Fibroblast of lung (primary cell): ENCODE data around the gene MRPS10. TPM values are rescaled to one million over a fixed set of nuclear protein-coding genes. Genes with fewer than 3 reads are reported as not detected.
"Not testable (repeated sequence)": the region's sequence is repeated elsewhere in the genome, so short reads cannot be mapped to it uniquely, and the experiment has no call there.

Experiments used
- DNase-seq, 2 donors: peaks; one replicate each; pipeline versions ENCODE4 v3.0.0 to v3.0.0-alpha.2; 2010; ENCODE audit warnings: low read depth in 2 of 2
- H2AFZ ChIP-seq: 2 replicates; pipeline ENCODE4 v1.5.1; 2012; ENCODE audit warnings: low read length, control low read depth, inconsistent platforms
- H3K27ac ChIP-seq: 2 replicates; pipeline ENCODE4 v1.5.1; 2011; ENCODE audit warnings: low read length, control low read depth; ENCODE audit not compliant: insufficient read depth
- H3K27me3 ChIP-seq: 2 replicates; pipeline ENCODE4 v1.5.1; 2011; ENCODE audit warnings: mild to moderate bottlenecking, low read length; ENCODE audit not compliant: control insufficient read depth, insufficient read depth
- H3K36me3 ChIP-seq: 2 replicates; pipeline ENCODE4 v1.5.1; 2011; ENCODE audit warnings: low read length; ENCODE audit not compliant: control insufficient read depth, insufficient read depth
- H3K4me1 ChIP-seq: 2 replicates; pipeline ENCODE4 v1.5.1; 2011; ENCODE audit warnings: low read length; ENCODE audit not compliant: control insufficient read depth, insufficient read depth; ENCODE audit errors: extremely low read depth
- H3K4me2 ChIP-seq: 2 replicates; pipeline ENCODE4 v1.5.1; 2011; ENCODE audit warnings: low read length, control low read depth; ENCODE audit not compliant: insufficient read depth; ENCODE audit errors: extremely low read depth
- H3K4me3 ChIP-seq, 4 experiments: fragments of 200-600 bp in 1 of 4; sonication (generic) in 1 of 4; replicated peaks in 1 of 4; 2 replicates each; pipeline ENCODE4 v1.5.1; 2011 to 2016; ENCODE audit warnings: low read length in 4 of 4, low read depth in 3 of 4, mild to moderate bottlenecking in 3 of 4, control low read depth in 2 of 4, inconsistent platforms in 1 of 4, mixed read lengths in 1 of 4; ENCODE audit not compliant: insufficient read depth in 1 of 4; ENCODE audit errors: control extremely low read depth in 1 of 4
- H3K79me2 ChIP-seq: 2 replicates; pipeline ENCODE4 v1.5.1; 2012; ENCODE audit warnings: mild to moderate bottlenecking, low read length, inconsistent platforms; ENCODE audit not compliant: control insufficient read depth, insufficient read depth
- H3K9ac ChIP-seq: 2 replicates; pipeline ENCODE4 v1.5.1; 2011; ENCODE audit warnings: mild to moderate bottlenecking, low read length, control low read depth; ENCODE audit not compliant: insufficient read depth
- H3K9me3 ChIP-seq: 2 replicates; pipeline ENCODE4 v1.5.1; 2012; ENCODE audit warnings: low read depth, low read length; ENCODE audit not compliant: control insufficient read depth, insufficient read depth
- H4K20me1 ChIP-seq: 2 replicates; pipeline ENCODE4 v1.5.1; 2011; ENCODE audit warnings: low read length; ENCODE audit not compliant: control insufficient read depth, insufficient read depth; ENCODE audit errors: extremely low read depth
- EZH2 ChIP-seq: IDR thresholded peaks from 2 replicates; pipeline ENCODE4 v1.5.1; 2012; ENCODE audit warnings: low read length, control low read depth, mild to moderate bottlenecking; ENCODE audit errors: missing control alignments
- polyA plus RNA-seq, 2 donors: library from polyadenylated mRNA; depleted of rRNA in 1 of 2; stranded (reverse) in 1 of 2; unstranded in 1 of 2; fragments of >200 nt; gene quantifications; 2 replicates each; pipeline ENCODE4 v1.2.1, GENCODE V29; 2011 to 2012; ENCODE audit warnings: missing spikeins in 1 of 2
- total RNA-seq: library from RNA; depleted of rRNA; stranded (reverse); fragments of >200 nt; gene quantifications from 2 replicates; pipeline ENCODE4 v1.2.1, GENCODE V29; 2014
- TF ChIP-seq, protein P1 (sequence below), 2 donors: IDR thresholded peaks in 1 of 2; conservative IDR thresholded peaks in 1 of 2; 1 replicate in 1 of 2; 2 replicates in 1 of 2; pipeline ENCODE4 v1.5.1; 2011 to 2012; ENCODE audit warnings: low read length in 2 of 2, control low read depth in 1 of 2, inconsistent platforms in 1 of 2, low read depth in 1 of 2, mild to moderate bottlenecking in 1 of 2

Gene MRPS10
- total and polyA plus RNA-seq, 2 donors (not counting 1 experiment from before 2014, with no cell fraction given) = 67.5 to 74.1 TPM

- no peak overlapping the region for H3K4me3 ChIP-seq
- no peaks in the 10 kb centered on the region for H3K36me3 ChIP-seq
- no peaks in the 10 kb centered on the region for H3K27me3 ChIP-seq
- TF ChIP-seq, protein P1, sequence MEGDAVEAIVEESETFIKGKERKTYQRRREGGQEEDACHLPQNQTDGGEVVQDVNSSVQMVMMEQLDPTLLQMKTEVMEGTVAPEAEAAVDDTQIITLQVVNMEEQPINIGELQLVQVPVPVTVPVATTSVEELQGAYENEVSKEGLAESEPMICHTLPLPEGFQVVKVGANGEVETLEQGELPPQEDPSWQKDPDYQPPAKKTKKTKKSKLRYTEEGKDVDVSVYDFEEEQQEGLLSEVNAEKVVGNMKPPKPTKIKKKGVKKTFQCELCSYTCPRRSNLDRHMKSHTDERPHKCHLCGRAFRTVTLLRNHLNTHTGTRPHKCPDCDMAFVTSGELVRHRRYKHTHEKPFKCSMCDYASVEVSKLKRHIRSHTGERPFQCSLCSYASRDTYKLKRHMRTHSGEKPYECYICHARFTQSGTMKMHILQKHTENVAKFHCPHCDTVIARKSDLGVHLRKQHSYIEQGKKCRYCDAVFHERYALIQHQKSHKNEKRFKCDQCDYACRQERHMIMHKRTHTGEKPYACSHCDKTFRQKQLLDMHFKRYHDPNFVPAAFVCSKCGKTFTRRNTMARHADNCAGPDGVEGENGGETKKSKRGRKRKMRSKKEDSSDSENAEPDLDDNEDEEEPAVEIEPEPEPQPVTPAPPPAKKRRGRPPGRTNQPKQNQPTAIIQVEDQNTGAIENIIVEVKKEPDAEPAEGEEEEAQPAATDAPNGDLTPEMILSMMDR (conservative IDR thresholded peaks at IDR 0.05 in 1 of 2, IDR thresholded peaks at IDR 0.05 in 1 of 2; ENCODE audit: low read depth in 1 of 2, low read length in 2 of 2) = no peak
- no peak for TF ChIP-seq EZH2
- DNase-seq = no peak
- H4K20me1 ChIP-seq = no peaks in the 10 kb centered on the region
- H3K9ac ChIP-seq = no peak overlapping the region
- peaks cover 3% of the 10 kb centered on the region for H3K4me1 ChIP-seq
- H3K27ac ChIP-seq = no peak overlapping the region
- peaks cover 12% of the 10 kb centered on the region for H3K79me2 ChIP-seq
- no peak overlapping the region for H3K4me2 ChIP-seq
- H2AFZ ChIP-seq = no peak overlapping the region
- H3K9me3 ChIP-seq = no peaks in the 10 kb centered on the region
These were observed 3.1 kb upstream of the MRPS10 start for GRCh38 chr6:42220807-42221206.

DNA sequence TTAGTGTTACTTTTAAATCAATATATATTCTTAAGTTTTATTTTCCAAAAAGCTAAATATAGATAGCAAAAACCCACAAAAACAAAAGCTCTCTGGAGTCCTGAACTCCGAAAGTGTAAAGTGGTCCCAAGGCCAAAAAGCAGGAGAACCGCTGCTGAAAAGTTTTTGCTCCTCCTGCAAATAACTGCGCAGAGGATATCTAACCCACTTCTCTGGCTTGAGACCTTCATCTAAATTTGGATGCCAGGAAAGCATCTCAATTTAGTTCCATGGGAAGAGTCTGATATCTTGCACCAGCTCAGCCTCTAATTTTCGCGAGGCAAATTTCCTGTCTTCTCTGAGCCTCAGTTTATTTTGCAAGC lies 523 bp downstream of the MRPS10 start:
- peak overlapping the region; percentile 82 for H3K27ac ChIP-seq
- H3K9me3 ChIP-seq = no peaks in the 10 kb centered on the region
- peak overlapping the region; percentile 71 for H3K4me2 ChIP-seq
- H3K4me3 ChIP-seq = peak overlapping the region; percentile 79 to 100 (median 95)
- no peak for DNase-seq
- peak overlapping the region; percentile 75 for H3K9ac ChIP-seq
- peak overlapping the region; percentile 62 for H2AFZ ChIP-seq
- H3K36me3 ChIP-seq = peaks cover 5% of the 10 kb centered on the region
- H4K20me1 ChIP-seq = no peaks in the 10 kb centered on the region
- H3K79me2 ChIP-seq = peaks cover 19% of the 10 kb centered on the region
- no peak for TF ChIP-seq EZH2
- TF ChIP-seq, protein P1 (conservative IDR thresholded peaks at IDR 0.05 in 1 of 2, IDR thresholded peaks at IDR 0.05 in 1 of 2; ENCODE audit: low read depth in 1 of 2, low read length in 2 of 2) = no peak
- no peaks in the 10 kb centered on the region for H3K27me3 ChIP-seq
- peaks cover 6% of the 10 kb centered on the region for H3K4me1 ChIP-seq

DNA sequence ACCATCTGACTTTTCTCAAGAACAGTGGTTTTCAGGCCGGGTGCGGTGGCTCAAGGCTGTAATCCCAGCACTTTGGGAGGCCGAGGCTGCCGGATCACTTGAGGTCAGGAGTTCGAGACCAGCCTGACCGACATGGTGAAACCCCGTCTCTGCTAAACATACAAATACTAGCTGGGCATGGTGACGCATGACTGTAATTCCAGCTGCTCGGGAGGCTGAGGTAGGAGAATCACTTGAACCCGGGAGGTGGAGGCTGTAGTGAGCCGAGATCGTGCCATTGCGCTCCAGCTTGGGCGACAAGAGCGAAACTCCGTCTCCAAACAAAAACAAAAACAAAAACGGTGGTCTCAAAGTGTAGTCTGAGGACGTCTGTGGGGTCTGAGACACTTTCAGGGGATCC lies 1.2 kb downstream of the MRPS10 start:
- peak overlapping the region; percentile 71 for H3K4me2 ChIP-seq
- H3K9ac ChIP-seq = peak overlapping the region; percentile 75
- not testable (repeated sequence) for H3K27me3 ChIP-seq, H3K9me3 ChIP-seq, H4K20me1 ChIP-seq, H3K36me3 ChIP-seq, H3K4me1 ChIP-seq, DNase-seq, H2AFZ ChIP-seq
- peak overlapping the region; percentile 79 to 100 (median 95) for H3K4me3 ChIP-seq
- peaks cover 19% of the 10 kb centered on the region for H3K79me2 ChIP-seq
- peak overlapping the region; percentile 82 for H3K27ac ChIP-seq
